ENCODE data around the gene EMP1. TPM values are rescaled to one million over a fixed set of nuclear protein-coding genes. Genes with fewer than 3 reads are reported as not detected.

EMP1 gene
- total and polyA plus RNA-seq, 2 donors (not counting 1 experiment from before 2014, with no cell fraction given): 53.5 to 437 TPM

DNA sequence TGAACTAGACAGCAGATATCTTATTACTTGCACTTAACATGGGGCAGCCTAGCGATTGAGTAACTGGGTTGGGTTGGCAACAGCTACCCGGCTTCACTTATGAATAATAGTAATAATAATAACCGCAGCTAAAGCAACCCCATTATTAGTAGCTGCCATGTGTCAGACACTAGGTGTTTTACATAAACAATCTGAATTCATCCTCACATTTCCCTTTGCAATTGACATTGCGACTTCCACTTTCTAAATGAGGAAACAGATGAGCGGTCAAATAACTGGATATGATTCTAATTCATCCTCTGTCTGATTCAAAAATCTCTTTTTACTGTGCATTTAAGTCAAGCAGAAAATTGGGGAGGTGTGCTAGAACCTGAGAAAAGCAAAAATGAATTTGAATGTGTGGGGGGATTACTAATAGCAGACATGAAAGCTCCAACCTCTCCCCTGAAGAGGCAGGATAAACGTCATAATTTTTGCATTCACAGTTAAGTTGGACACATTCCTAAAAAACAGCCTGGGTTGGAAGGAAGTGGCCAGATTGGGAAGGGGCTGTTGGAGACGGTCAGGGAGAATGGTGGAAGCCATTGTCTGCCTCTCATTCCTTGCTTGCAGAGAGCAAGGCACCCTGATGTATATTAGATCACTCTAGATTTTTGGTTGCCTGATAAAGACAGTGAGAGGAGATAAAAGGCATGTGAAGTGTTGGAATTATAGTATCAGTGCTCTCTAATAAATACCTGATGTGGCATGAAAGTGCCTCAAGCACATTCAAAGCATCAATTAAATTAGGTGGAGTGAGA is 13.1 kb downstream of the EMP1 start:
- Histone ChIP-seq H3K4me2 (ENCODE audit: extremely low read depth, insufficient read depth, low read length) (no peak overlapping the region), H3K9me3 (ENCODE audit: control insufficient read depth, insufficient read depth, low read depth, low read length) (no peaks in the 10 kb centered on the region), H3K9ac (ENCODE audit: insufficient read depth, low read length) (no peak overlapping the region), H3K36me3 (ENCODE audit: control insufficient read depth, insufficient read depth, low read length) (peaks cover 19% of the 10 kb centered on the region), H3K4me1 (ENCODE audit: control insufficient read depth, extremely low read depth, insufficient read depth, low read length) (peaks cover 63% of the 10 kb centered on the region), H4K20me1 (ENCODE audit: control insufficient read depth, extremely low read depth, insufficient read depth, low read length) (no peaks in the 10 kb centered on the region), H3K27ac (ENCODE audit: insufficient read depth, low read length) (peak overlapping the region; percentile 89), H2AFZ (ENCODE audit: low read length) (no peak overlapping the region), H3K27me3 (ENCODE audit: control insufficient read depth, insufficient read depth, low read length) (no peaks in the 10 kb centered on the region), H3K4me3 (replicated peaks in 1 of 4; ENCODE audit: control extremely low read depth in 1 of 4, insufficient read depth in 1 of 4, low read depth in 3 of 4, low read length in 4 of 4) (no peak overlapping the region), H3K79me2 (ENCODE audit: control insufficient read depth, insufficient read depth, low read length) (peaks cover 89% of the 10 kb centered on the region)
- TF ChIP-seq EZH2 (IDR thresholded peaks at IDR 0.05; ENCODE audit: low read length, missing control alignments): no peak
- TF ChIP-seq, protein P1, sequence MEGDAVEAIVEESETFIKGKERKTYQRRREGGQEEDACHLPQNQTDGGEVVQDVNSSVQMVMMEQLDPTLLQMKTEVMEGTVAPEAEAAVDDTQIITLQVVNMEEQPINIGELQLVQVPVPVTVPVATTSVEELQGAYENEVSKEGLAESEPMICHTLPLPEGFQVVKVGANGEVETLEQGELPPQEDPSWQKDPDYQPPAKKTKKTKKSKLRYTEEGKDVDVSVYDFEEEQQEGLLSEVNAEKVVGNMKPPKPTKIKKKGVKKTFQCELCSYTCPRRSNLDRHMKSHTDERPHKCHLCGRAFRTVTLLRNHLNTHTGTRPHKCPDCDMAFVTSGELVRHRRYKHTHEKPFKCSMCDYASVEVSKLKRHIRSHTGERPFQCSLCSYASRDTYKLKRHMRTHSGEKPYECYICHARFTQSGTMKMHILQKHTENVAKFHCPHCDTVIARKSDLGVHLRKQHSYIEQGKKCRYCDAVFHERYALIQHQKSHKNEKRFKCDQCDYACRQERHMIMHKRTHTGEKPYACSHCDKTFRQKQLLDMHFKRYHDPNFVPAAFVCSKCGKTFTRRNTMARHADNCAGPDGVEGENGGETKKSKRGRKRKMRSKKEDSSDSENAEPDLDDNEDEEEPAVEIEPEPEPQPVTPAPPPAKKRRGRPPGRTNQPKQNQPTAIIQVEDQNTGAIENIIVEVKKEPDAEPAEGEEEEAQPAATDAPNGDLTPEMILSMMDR (conservative IDR thresholded peaks at IDR 0.05 in 1 of 2, IDR thresholded peaks at IDR 0.05 in 1 of 2; ENCODE audit: low read depth in 1 of 2, low read length in 2 of 2): no peak
- no peak for DNase-seq (ENCODE audit: low read depth in 2 of 2)

DNA sequence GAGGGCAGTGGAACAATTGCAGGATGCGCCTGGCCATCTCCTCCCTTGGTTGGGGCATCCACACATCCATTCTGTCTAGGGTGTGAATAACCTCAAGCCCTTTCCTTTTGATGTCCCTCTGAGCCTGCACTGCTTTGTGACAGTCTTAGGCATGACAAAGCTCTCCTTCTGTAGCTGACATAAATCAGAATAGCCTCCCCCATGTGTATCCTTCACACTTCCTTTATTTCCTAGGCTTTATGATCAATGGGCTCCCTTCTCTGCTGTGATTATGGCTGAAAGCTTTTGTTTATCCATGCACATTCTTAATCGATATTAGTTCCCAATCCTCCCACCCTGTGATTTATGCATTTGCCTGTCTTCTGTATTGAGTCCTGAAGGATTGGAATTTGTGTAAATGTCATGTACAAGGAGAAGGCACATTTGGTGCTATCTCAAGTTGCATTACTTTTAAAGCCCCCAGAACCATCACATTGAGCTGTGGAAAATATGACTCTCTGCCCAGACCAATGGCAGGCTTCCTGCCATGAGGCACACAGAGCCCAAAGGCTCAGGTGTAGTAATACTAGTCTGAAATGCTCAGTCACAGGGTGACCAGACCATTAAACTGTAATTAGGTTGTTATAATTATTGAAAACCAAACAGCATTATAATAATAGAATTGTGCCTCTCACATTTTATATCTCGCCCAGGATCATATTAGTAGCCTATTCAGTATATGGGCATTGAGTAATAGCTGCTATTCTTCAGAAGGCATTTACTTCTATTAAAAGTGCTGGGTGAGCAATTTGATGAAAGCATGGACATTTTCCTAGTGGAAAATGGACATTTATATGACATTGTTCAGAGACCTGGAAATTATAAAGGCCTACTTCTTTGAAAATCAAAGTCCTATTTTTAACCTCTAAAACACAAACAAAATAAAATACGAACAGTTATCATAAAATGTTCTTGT is 14.0 kb downstream of the EMP1 start:
- no peak overlapping the region for H3K9ac ChIP-seq (ENCODE audit: insufficient read depth, low read length)
- DNase-seq (ENCODE audit: low read depth in 2 of 2): no peak
- no peaks in the 10 kb centered on the region for H3K27me3 ChIP-seq (ENCODE audit: control insufficient read depth, insufficient read depth, low read length)
- H4K20me1 ChIP-seq (ENCODE audit: control insufficient read depth, extremely low read depth, insufficient read depth, low read length): no peaks in the 10 kb centered on the region
- TF ChIP-seq EZH2 (IDR thresholded peaks at IDR 0.05; ENCODE audit: low read length, missing control alignments): no peak
- TF ChIP-seq, protein P1 (conservative IDR thresholded peaks at IDR 0.05 in 1 of 2, IDR thresholded peaks at IDR 0.05 in 1 of 2; ENCODE audit: low read depth in 1 of 2, low read length in 2 of 2): no peak
- H3K4me3 ChIP-seq (replicated peaks in 1 of 4; ENCODE audit: control extremely low read depth in 1 of 4, insufficient read depth in 1 of 4, low read depth in 3 of 4, low read length in 4 of 4): no peak overlapping the region
- H3K79me2 ChIP-seq (ENCODE audit: control insufficient read depth, insufficient read depth, low read length): peaks cover 82% of the 10 kb centered on the region
- peaks cover 59% of the 10 kb centered on the region for H3K4me1 ChIP-seq (ENCODE audit: control insufficient read depth, extremely low read depth, insufficient read depth, low read length)
- H3K9me3 ChIP-seq (ENCODE audit: control insufficient read depth, insufficient read depth, low read depth, low read length): no peaks in the 10 kb centered on the region
- H3K27ac ChIP-seq (ENCODE audit: insufficient read depth, low read length): peak overlapping the region; percentile 6
- peaks cover 24% of the 10 kb centered on the region for H3K36me3 ChIP-seq (ENCODE audit: control insufficient read depth, insufficient read depth, low read length)
- no peak overlapping the region for H2AFZ ChIP-seq (ENCODE audit: low read length)
- H3K4me2 ChIP-seq (ENCODE audit: extremely low read depth, insufficient read depth, low read length): no peak overlapping the region
